Measurements from ENCODE around the gene RPL29. TPM values are rescaled to one million over a fixed set of nuclear protein-coding genes. Genes with fewer than 3 reads are reported as not detected.

Gene RPL29
- total and polyA plus RNA-seq, 2 donors (not counting 3 experiments of a cell fraction or from before 2014, with no cell fraction given): 1,236 to 2,177 TPM

DNA sequence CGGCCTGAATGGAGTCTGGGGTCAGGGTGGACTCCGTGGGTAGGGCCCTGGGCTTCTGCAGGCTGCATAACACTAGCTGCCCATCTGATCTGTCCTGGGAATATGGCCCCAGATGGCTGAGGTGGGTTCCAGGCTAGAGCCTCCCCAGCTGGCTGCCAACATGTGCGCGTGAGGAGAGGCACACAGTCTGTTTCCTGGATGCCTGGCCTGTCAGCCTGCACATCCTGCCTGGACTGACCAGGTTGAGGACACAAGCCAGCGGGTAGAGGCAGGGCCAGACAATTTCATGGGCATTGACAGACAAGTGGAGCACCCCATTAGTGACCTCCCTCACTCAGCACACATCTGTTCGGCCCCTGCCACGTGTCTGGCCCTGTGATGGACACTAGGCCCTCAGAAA, 29.8 kb upstream of the RPL29 start:
- Histone ChIP-seq H3K4me2 (ENCODE audit: insufficient read depth, low read length) (no peak overlapping the region), H3K4me3 (replicated peaks in 1 of 3; ENCODE audit: insufficient read depth in 1 of 3, low read depth in 1 of 3, low read length in 3 of 3) (no peak overlapping the region), H3K36me3 (ENCODE audit: control insufficient read depth in 2 of 2, extremely low read depth in 1 of 2, insufficient read depth in 2 of 2, low read length in 2 of 2) (no peaks in the 10 kb centered on the region), H3K27ac (ENCODE audit: insufficient read depth, low read depth, low read length) (no peak overlapping the region), H3K9ac (replicated peaks; ENCODE audit: extremely low read depth, insufficient read depth, low read length) (no peak overlapping the region), H3K79me2 (ENCODE audit: control insufficient read depth, insufficient read depth, low read length) (no peaks in the 10 kb centered on the region), H3K4me1 (ENCODE audit: control insufficient read depth, extremely low read depth, insufficient read depth, low read length) (peaks cover 3% of the 10 kb centered on the region), H3K9me1 (replicated peaks; ENCODE audit: control insufficient read depth, extremely low read depth, insufficient read depth, low read length) (no peaks in the 10 kb centered on the region), H3K27me3 (ENCODE audit: control insufficient read depth in 2 of 2, insufficient read depth in 2 of 2, low read length in 2 of 2) (no peaks in the 10 kb centered on the region), H2AFZ (ENCODE audit: low read depth, low read length) (no peak overlapping the region), H3K9me3 (replicated peaks; ENCODE audit: control insufficient read depth, insufficient read depth, low read length) (no peaks in the 10 kb centered on the region), H4K20me1 (replicated peaks; ENCODE audit: control insufficient read depth, extremely low read depth, insufficient read depth, low read length) (no peaks in the 10 kb centered on the region)
- CTCF ChIA-PET: no interaction called here
- FAIRE-seq: no peak
- POLR2A ChIA-PET: no interaction called here
- dilution Hi-C loops (cut with MboI; ENCODE audit: extremely low pct_ligation_motif_present, low sequenced_read_pairs): no loop called here
- no peak for DNase-seq (ENCODE audit: low read depth, low spot score)
- intact Hi-C loops (cut with micrococcal nuclease): no loop called here
- TF ChIP-seq GATA2 (IDR thresholded peaks at IDR 0.05; ENCODE audit: insufficient read depth, insufficient read length, low read depth, low read length) (no peak), FOS (IDR thresholded peaks at IDR 0.05; ENCODE audit: borderline replicate concordance, insufficient read depth, low read length) (no peak), EZH2 (IDR thresholded peaks at IDR 0.05; ENCODE audit: borderline replicate concordance, low read depth, low read length, severe bottlenecking) (no peak), POLR2AphosphoS5 (IDR thresholded peaks at IDR 0.05; ENCODE audit: insufficient read depth, low read depth, low read length) (no peak), MYC (IDR thresholded peaks at IDR 0.05; ENCODE audit: low read depth, low read length) (no peak), JUN (IDR thresholded peaks at IDR 0.05; ENCODE audit: borderline replicate concordance, insufficient read depth, insufficient read length, low read depth) (no peak), POLR2A (IDR thresholded peaks at IDR 0.05; ENCODE audit: low read depth, low read length) (no peak), MAX (IDR thresholded peaks at IDR 0.05; ENCODE audit: insufficient read depth, insufficient read length) (no peak)
- TF ChIP-seq, protein P1, sequence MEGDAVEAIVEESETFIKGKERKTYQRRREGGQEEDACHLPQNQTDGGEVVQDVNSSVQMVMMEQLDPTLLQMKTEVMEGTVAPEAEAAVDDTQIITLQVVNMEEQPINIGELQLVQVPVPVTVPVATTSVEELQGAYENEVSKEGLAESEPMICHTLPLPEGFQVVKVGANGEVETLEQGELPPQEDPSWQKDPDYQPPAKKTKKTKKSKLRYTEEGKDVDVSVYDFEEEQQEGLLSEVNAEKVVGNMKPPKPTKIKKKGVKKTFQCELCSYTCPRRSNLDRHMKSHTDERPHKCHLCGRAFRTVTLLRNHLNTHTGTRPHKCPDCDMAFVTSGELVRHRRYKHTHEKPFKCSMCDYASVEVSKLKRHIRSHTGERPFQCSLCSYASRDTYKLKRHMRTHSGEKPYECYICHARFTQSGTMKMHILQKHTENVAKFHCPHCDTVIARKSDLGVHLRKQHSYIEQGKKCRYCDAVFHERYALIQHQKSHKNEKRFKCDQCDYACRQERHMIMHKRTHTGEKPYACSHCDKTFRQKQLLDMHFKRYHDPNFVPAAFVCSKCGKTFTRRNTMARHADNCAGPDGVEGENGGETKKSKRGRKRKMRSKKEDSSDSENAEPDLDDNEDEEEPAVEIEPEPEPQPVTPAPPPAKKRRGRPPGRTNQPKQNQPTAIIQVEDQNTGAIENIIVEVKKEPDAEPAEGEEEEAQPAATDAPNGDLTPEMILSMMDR (IDR thresholded peaks at IDR 0.05; ENCODE audit: extremely low read depth in 1 of 2, insufficient read depth in 1 of 2, low read depth in 1 of 2, low read length in 2 of 2): no peak
- BruUV-seq (replicated peaks): no TSS peak

Data from endothelial cell of umbilical vein (primary cell).